Fibroblast of villous mesenchyme (primary cell): ENCODE measurements around the gene ZDHHC21. TPM values are rescaled to one million over a fixed set of nuclear protein-coding genes. Genes with fewer than 3 reads are reported as not detected.

Experiments
- DNase-seq: peaks from one replicate; pipeline ENCODE4 v3.0.0-alpha.2; 2010; ENCODE audit warnings: low read depth
- H3K4me3 ChIP-seq: 2 replicates; pipeline ENCODE4 v1.5.1; 2011; ENCODE audit warnings: low read depth, mild to moderate bottlenecking, low read length
- CTCF ChIP-seq: IDR thresholded peaks from 2 replicates; pipeline ENCODE4 v1.5.1; 2012; ENCODE audit warnings: low read depth, mild to moderate bottlenecking, low read length; ENCODE audit not compliant: insufficient read depth
- total RNA-seq: library from RNA; depleted of rRNA; stranded (reverse); fragments of >200 nt; gene quantifications from 2 replicates; pipeline ENCODE4 v1.2.3, GENCODE V29; 2012

The ZDHHC21 gene
- total RNA-seq, 1 donor: 17.3 TPM

GRCh38 chr9:14705079-14705478 is 11.8 kb upstream of the ZDHHC21 start:
- no peak for TF ChIP-seq CTCF
- no peak overlapping the region for H3K4me3 ChIP-seq
- DNase-seq: no peak

GRCh38 chr9:14704281-14704680 is 11.0 kb upstream of the ZDHHC21 start:
- no peak for TF ChIP-seq CTCF
- H3K4me3 ChIP-seq: no peak overlapping the region

GRCh38 chr9:14702200-14702720 is 9.0 kb upstream of the ZDHHC21 start:
- H3K4me3 ChIP-seq: no peak overlapping the region
- DNase-seq: no peak
- no peak for TF ChIP-seq CTCF

More at GRCh38 chr9:14704281-14704680, 11.0 kb upstream of the ZDHHC21 start:
- DNase-seq: no peak

- TF ChIP-seq CTCF: no peak
- H3K4me3 ChIP-seq: peak overlapping the region; percentile 86
- peak; percentile 16 for DNase-seq
Observed at GRCh38 chr9:14692470-14693250, 572 bp downstream of the ZDHHC21 start.

- no peak for TF ChIP-seq CTCF
- H3K4me3 ChIP-seq: no peak overlapping the region
- no peak for DNase-seq
Observed at GRCh38 chr9:14690948-14691730, 2.1 kb downstream of the ZDHHC21 start.

GRCh38 chr9:14687042-14687719 is 6.1 kb downstream of the ZDHHC21 start:
- H3K4me3 ChIP-seq: no peak overlapping the region
- DNase-seq: peak; percentile 31
- TF ChIP-seq CTCF: no peak
